Natural killer cell (primary cell): ENCODE results near the gene PON2. TPM values are rescaled to one million over a fixed set of nuclear protein-coding genes. Genes with fewer than 3 reads are reported as not detected.

ENCODE experiments used
- ATAC-seq, 3 donors: fragments of 150-1000 bp in 2 of 3; fragments of 200-7000 bp in 1 of 3; cut with Tn5 transposase; 1 replicate in 1 of 3; 2 replicates in 2 of 3; pipeline ENCODE4 v1.10.0; 2021; ENCODE audit warnings: mild to moderate bottlenecking in 2 of 3, moderate library complexity in 2 of 3
- DNase-seq, 2 donors: peaks; one replicate each; pipeline versions ENCODE4 v3.0.0 to v3.0.0-alpha.2; 2013 to 2021; ENCODE audit warnings: mixed read lengths in 1 of 2
- H3K27ac ChIP-seq: one replicate; pipeline ENCODE4 v1.5.1; 2013; ENCODE audit warnings: mild to moderate bottlenecking, low read length
- H3K27me3 ChIP-seq: one replicate; pipeline ENCODE4 v1.6.1; 2013; ENCODE audit warnings: low read length; ENCODE audit not compliant: control insufficient read depth, insufficient read depth
- H3K36me3 ChIP-seq: one replicate; pipeline ENCODE4 v1.6.1; 2013; ENCODE audit warnings: low read length; ENCODE audit not compliant: control insufficient read depth, insufficient read depth
- H3K4me1 ChIP-seq: one replicate; pipeline ENCODE4 v1.6.1; 2013; ENCODE audit warnings: low read length; ENCODE audit not compliant: control insufficient read depth, insufficient read depth
- H3K4me3 ChIP-seq: one replicate; pipeline ENCODE4 v1.5.1; 2013; ENCODE audit warnings: low read length
- H3K9me3 ChIP-seq: one replicate; pipeline ENCODE4 v1.6.1; 2013; ENCODE audit warnings: low read length; ENCODE audit not compliant: control insufficient read depth, insufficient read depth
- H3K27ac Mint-ChIP-seq, 2 donors: one replicate each; pipeline ENCODE4 v1.8.0; 2022; ENCODE audit warnings: mild to moderate bottlenecking in 2 of 2, mixed read lengths in 2 of 2, moderate library complexity in 1 of 2
- H3K27me3 Mint-ChIP-seq, 2 donors: one replicate each; pipeline ENCODE4 v1.8.0; 2022; ENCODE audit warnings: low read depth in 2 of 2, mixed read lengths in 2 of 2
- H3K36me3 Mint-ChIP-seq: one replicate; pipeline ENCODE4 v1.8.0; 2022; ENCODE audit warnings: mixed read lengths
- H3K4me1 Mint-ChIP-seq, 2 donors: one replicate each; pipeline ENCODE4 v1.8.0; 2022; ENCODE audit warnings: mixed read lengths in 2 of 2
- H3K4me3 Mint-ChIP-seq: one replicate; pipeline ENCODE4 v1.8.0; 2022; ENCODE audit warnings: mild to moderate bottlenecking, moderate library complexity, mixed read lengths
- H3K9me3 Mint-ChIP-seq, 2 donors: one replicate each; pipeline ENCODE4 v1.8.0; 2022; ENCODE audit warnings: mixed read lengths in 2 of 2
- WGBS: methylation state at CpG from one replicate; pipeline ENCODE4 v1.1.7; 2013; ENCODE audit warnings: missing lambda C conversion rate; ENCODE audit not compliant: insufficient coverage; 5-methylcytosine and 5-hydroxymethylcytosine counted together
- intact Hi-C: fragments of 100-400 bp; cut with micrococcal nuclease; formaldehyde crosslinking; loops from one replicate; pipeline ENCODE4 v1.14.2; 2022
- total RNA-seq, 4 donors: library from RNA; stranded (reverse); fragments of 120-200 nt in 1 of 4; gene quantifications; one replicate each; pipeline versions ENCODE4 v1.2.3 to v1.2.4, GENCODE V29; 2013 to 2022
- TF ChIP-seq, protein P1 (sequence below): fragments of 200-600 bp; IDR thresholded peaks from one replicate; pipeline ENCODE4 v1.8.0; 2022; ENCODE audit warnings: antibody characterized with exemption

The PON2 gene
- total RNA-seq, 3 donors from 2014 or later (not counting 1 experiment from before 2014, with no cell fraction given) = 26.6 to 35.7 (median 35.6) TPM

DNA sequence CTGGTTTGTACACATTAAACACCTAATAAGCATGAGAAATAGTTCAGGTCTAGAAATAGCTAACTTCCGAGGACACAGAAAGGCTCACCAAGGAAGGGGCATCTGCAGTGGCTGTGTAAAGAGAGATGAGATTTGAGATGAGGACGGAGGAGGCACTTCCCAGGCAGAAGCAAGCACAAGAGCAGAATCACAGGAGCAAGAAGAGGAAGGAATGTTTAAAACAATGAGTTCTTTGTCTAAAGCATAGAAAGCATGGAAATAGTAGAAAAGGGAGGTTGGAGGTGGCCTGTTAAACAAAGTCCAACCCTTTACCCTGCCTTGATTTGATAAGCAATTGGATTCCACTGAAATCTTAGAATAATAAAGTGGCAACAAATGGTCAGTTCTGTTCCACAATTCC is 27.1 kb downstream of the PON2 start:
- TF ChIP-seq, protein P1, sequence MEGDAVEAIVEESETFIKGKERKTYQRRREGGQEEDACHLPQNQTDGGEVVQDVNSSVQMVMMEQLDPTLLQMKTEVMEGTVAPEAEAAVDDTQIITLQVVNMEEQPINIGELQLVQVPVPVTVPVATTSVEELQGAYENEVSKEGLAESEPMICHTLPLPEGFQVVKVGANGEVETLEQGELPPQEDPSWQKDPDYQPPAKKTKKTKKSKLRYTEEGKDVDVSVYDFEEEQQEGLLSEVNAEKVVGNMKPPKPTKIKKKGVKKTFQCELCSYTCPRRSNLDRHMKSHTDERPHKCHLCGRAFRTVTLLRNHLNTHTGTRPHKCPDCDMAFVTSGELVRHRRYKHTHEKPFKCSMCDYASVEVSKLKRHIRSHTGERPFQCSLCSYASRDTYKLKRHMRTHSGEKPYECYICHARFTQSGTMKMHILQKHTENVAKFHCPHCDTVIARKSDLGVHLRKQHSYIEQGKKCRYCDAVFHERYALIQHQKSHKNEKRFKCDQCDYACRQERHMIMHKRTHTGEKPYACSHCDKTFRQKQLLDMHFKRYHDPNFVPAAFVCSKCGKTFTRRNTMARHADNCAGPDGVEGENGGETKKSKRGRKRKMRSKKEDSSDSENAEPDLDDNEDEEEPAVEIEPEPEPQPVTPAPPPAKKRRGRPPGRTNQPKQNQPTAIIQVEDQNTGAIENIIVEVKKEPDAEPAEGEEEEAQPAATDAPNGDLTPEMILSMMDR = no peak
- Mint-ChIP-seq H3K9me3 (no peaks in the 10 kb centered on the region), H3K27me3 (no peaks in the 10 kb centered on the region), H3K36me3 (no peaks in the 10 kb centered on the region), H3K4me1 (no peaks in the 10 kb centered on the region), H3K27ac (no peak overlapping the region), H3K4me3 (no peak overlapping the region)
- peaks cover 15% of the 10 kb centered on the region for H3K36me3 ChIP-seq
- H3K27me3 ChIP-seq = no peaks in the 10 kb centered on the region
- no peak for DNase-seq
- no peaks in the 10 kb centered on the region for H3K9me3 ChIP-seq
- H3K4me1 ChIP-seq = no peaks in the 10 kb centered on the region
- H3K27ac ChIP-seq = no peak overlapping the region
- no peak overlapping the region for H3K4me3 ChIP-seq
- intact Hi-C loops = no loop called here
- no peak for ATAC-seq
- 92% methylated on average over 2 of the region's 2 CpGs for WGBS

DNA sequence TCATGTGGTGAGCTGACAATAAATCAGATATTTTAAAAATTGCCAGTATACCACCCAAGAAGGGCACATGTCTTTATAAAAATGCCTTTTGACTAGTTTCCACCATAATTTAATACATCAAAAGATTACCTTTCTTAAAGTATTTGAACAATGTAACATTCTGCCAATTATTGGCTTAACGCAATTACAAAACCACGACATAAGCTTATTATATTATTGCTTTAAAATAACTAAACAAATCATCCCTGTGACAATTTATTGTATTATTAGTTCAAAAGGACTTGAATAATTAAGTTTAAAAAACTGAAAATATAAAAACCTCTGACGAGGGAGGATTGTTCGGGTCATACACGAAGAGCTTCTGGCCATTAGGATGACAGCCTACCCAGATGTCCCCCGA is 29.0 kb downstream of the PON2 start:
- ATAC-seq (no peak), DNase-seq (no peak)
- Mint-ChIP-seq H3K36me3 (no peaks in the 10 kb centered on the region), H3K4me3 (no peak overlapping the region), H3K9me3 (no peaks in the 10 kb centered on the region), H3K27ac (no peak overlapping the region), H3K27me3 (no peaks in the 10 kb centered on the region), H3K4me1 (no peaks in the 10 kb centered on the region)
- H3K27me3 ChIP-seq = no peaks in the 10 kb centered on the region
- TF ChIP-seq, protein P1 = no peak
- H3K36me3 ChIP-seq = peaks cover 9% of the 10 kb centered on the region
- H3K27ac ChIP-seq = no peak overlapping the region
- H3K4me1 ChIP-seq = no peaks in the 10 kb centered on the region
- intact Hi-C loops = no loop called here
- WGBS = 100% methylated on average over 3 of the region's 6 CpGs
- H3K4me3 ChIP-seq = no peak overlapping the region
- H3K9me3 ChIP-seq = no peaks in the 10 kb centered on the region

DNA sequence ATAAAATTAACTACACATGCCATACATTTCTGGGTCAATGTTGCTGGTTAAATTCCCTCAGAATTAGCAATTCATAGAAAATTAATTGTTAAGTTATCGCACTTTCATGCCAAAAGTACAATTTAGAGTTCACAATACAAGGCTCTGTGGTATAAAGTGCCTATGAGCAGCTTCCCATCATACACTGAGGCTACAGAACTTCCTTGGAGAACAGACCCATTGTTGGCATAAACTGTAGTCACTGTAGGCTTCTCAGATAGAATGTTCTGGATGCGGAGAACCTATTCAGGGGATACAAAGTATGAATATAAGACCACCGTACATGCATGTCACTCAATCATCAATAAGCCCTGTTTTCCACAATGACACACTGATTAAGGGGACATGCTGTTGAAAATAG is 29.6 kb downstream of the PON2 start:
- H3K4me1 ChIP-seq = no peaks in the 10 kb centered on the region
- no peaks in the 10 kb centered on the region for H3K27me3 Mint-ChIP-seq
- TF ChIP-seq, protein P1 = no peak
- intact Hi-C loops = no loop called here
- no peak overlapping the region for H3K27ac Mint-ChIP-seq
- H3K27me3 ChIP-seq = no peaks in the 10 kb centered on the region
- H3K4me1 Mint-ChIP-seq = no peaks in the 10 kb centered on the region
- no peaks in the 10 kb centered on the region for H3K36me3 Mint-ChIP-seq
- DNase-seq = no peak
- H3K36me3 ChIP-seq = peaks cover 9% of the 10 kb centered on the region
- no peaks in the 10 kb centered on the region for H3K9me3 Mint-ChIP-seq
- no peaks in the 10 kb centered on the region for H3K9me3 ChIP-seq
- H3K4me3 Mint-ChIP-seq = no peak overlapping the region
- WGBS = 94% methylated on average over 2 of the region's 3 CpGs
- H3K27ac ChIP-seq = no peak overlapping the region
- no peak overlapping the region for H3K4me3 ChIP-seq
- no peak for ATAC-seq

DNA sequence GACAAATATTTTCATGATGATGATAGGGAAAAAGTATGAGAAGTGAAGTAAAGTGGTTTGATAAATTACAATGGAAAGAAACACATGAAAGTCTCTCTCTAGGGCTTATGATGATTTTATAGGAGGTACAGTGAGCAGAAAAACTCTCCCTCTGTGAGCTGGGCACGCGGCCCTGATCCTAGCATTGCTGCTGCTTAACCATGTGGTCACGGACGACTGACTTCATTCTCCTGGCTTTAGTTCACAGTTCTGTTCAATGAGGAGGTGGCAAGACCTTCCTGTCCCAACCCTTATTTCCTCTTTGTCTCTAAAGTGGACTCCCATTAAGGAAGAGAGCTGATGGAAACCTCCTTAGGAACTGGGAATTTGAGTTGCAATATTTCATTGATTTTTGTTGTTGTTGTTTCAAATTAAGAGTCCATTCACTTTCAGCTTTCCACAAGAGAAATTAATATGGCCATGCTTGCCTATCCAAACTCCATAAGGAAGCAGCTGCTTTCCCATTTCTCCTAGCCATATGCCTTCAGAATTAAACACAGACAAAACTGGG is 30.4 kb downstream of the PON2 start:
- intact Hi-C loops = no loop called here
- Mint-ChIP-seq H3K4me3 (no peak overlapping the region), H3K4me1 (no peaks in the 10 kb centered on the region), H3K27me3 (no peaks in the 10 kb centered on the region), H3K27ac (no peak overlapping the region), H3K36me3 (no peaks in the 10 kb centered on the region), H3K9me3 (no peaks in the 10 kb centered on the region)
- Histone ChIP-seq H3K36me3 (peaks cover 6% of the 10 kb centered on the region), H3K9me3 (no peaks in the 10 kb centered on the region), H3K27me3 (no peaks in the 10 kb centered on the region), H3K27ac (no peak overlapping the region), H3K4me3 (no peak overlapping the region), H3K4me1 (no peaks in the 10 kb centered on the region)
- DNase-seq = no peak
- 92% methylated on average over 4 of the region's 4 CpGs for WGBS
- TF ChIP-seq, protein P1 = no peak
- ATAC-seq = no peak
